Anterior cingulate cortex (tissue), 58 donors: Measurements from ENCODE around the gene INO80.

Experiments
- DNase-seq, 58 donors: peaks; one replicate each; lab custom pipeline; 2025; lab: John Stamatoyannopoulos, UW

The INO80 gene

DNA sequence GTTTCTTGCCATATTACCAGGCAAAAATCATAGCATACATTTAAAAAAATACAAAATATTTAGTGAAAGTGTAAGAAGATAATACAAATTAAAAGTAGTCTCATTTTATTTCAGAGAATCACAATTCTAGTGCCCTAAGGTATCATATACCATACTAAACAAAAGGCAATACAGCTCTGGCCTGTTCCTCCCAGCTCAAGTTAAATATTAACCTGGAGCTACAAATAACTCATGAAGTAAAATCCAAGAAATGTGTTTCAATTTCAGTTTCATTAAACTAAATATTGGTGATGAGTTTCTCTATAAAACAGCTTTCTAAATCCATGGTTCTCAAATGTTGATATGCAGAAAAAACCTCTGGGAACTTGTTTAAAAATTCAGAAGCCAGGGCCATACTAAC is 67.7 kb downstream of the INO80 start:
- no peak for DNase-seq

DNA sequence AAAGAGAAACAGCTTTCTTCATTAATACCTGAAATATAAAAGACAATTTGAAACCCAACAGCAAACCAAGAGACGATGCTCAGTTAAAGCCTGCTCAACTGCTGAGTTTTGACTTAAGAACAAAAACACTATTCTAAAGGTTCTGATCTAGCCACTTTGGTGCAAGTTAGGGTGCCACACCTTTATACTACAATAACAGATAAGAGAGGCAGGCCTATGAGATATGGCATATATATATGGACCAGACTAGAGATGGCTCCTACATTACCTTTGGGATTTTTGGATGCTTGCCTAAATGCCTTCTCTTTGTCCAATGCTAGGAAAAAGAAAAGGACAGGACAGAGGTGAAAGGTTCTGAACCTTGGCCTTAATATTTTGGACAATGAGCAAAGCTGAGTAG is 68.6 kb downstream of the INO80 start:
- DNase-seq: no peak

DNA sequence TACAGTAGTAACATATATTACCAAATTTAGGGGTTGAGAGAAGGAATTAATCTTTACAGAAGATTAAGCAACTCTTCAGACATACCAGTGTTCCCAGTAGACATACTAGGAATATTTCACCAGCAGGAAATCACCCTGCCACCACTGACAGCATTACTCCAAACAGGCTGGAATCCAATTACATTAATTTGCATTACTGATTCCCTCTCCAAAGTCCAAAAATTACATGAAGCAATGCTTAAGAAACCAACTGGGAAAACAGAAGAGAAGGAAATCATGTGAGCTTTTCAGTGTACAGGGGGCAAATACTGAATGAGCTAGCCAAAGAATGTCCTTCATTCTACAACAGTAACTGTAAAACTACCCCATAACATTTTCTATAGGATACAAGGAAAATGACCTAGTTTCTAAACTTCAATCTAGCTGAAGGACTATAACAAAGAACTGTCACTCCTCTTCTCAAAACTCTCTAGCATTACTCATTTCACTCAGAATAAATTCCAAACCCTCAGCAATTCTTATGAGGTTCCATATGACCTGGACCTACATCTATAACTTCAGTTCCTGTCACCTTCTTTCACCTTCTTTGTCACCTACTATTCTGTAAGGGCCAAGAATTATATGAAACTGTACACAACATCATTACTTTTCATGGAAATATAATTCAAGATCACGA is 72.7 kb downstream of the INO80 start:
- DNase-seq: no peak

DNA sequence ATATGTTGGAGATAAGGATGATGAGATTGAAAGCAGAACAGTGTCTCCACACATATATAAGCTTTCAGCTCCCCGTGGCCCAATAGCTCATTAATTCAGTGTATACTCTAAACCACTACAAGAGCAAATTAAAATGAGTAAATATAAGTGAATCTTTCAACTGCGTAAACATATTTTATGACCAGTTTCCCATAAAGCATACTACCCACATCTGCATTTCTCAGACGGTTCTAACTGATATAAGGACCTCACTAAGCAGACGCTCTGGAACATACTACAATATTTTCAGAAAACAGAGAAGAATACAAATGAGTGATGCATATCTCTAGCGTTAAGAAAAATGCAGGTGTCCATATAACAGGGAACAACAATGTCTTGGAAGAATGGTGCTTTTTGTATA is 73.2 kb downstream of the INO80 start:
- DNase-seq: no peak

GRCh38 chr15:41039121-41039520 is 77.0 kb downstream of the INO80 start:
- no peak for DNase-seq

DNA sequence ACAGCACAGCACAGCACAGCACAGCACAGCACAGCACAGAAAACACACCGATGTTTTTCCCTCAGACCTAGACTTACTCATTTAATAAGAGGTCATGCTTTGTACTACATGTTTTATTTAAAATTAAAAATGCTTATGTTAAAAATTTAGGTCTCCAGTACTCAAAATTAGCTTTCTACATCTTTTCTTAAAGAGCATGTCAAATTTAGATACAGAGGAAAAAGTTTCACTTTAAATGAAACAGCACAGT is 84.1 kb downstream of the INO80 start:
- no peak for DNase-seq

- DNase-seq: no peak
These were observed 84.6 kb downstream of the INO80 start for GRCh38 chr15:41031232-41032078.

- DNase-seq: no peak
These were observed 87.2 kb downstream of the INO80 start for GRCh38 chr15:41028853-41029252.

DNA sequence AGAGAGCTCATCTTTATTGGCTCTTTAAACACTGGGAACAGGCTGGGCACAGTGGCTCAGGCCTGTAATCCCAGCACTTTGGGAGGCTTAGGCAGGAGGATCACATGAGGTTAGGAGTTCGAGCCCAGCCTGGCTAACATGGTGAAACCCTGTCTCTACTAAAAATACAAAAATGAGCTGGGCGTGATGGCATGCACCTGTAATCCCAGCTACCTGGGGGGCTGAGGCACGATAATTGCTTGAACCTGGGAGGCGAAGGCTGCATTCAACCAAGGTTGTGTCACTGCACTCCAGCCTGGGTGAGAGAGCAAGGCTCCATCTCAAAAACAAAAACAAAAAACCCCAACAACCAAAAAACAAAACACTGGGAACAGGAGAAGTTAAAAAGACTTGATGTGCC is 90.7 kb downstream of the INO80 start:
- DNase-seq: no peak

GRCh38 chr15:41024885-41025284 is 91.2 kb downstream of the INO80 start:
- no peak for DNase-seq

DNA sequence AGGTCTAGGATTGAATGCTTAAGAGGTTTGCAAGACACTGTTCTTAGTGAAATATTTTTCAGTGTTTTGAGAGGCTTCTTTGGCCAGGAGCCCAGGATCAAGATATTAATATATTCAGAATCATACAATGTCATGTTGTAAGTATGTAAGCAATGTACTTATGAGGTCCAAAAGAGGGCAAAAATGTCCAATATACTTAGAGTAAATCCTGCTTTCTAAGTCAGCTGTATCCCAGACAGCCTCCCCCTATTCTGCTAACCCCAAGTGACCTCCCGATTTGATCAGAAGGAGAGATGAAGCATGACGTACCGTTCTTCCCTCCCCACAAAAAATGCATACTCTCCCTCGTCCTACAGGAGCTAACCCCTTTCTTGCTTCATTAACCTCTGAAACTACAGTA is 91.9 kb downstream of the INO80 start:
- no peak for DNase-seq

DNA sequence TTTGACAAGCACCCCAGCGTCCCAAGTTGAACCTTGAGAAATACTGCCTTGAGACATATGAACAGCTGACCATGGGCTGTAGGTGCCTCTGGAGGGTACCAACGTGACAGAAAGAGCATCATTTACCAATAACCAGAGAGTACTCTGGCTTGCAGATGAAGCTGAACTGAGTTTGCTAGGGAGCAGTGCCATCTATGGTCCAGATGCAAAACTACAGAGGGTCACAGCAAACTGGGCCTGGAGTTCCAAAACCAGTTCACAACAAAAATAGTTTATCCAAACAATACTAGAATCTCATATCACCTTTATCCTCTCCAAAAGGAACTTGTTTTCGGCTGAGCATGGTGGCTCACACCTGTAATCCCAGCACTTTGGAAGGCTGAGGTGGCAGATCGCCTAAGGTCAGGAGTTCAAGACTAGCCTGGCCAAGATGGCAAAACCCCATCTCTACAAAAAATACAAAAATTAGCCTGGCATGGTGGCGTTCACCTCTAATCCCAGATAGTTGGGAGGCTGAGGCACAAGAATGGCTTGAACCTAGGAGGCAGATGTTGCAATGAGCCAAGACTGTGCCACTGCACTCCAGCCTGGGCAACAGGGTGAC is 93.5 kb downstream of the INO80 start:
- peak in 30 of 58 donors; percentile 2 to 37 (median 11) for DNase-seq

DNA sequence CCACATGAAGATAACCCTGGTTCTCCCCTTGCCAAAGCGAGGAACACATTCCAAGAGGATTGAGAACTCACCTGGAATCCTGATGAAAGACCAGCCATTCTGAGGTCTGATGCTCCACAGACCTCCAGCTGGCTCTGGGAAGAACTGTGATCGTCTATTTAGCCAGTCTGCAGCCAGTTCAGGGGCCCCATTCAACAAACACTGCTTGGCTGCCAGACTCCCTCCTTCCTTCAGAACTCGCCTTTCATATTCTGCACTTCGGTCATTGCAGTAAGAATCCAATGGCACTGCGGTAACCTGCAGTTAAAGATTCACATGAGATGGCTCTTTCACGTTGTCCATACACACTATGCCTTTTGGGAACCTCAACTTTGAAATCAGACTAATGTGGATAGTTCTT is 95.3 kb downstream of the INO80 start:
- DNase-seq: no peak

- no peak for DNase-seq
These were observed 95.8 kb downstream of the INO80 start for GRCh38 chr15:41020311-41020710.

DNA sequence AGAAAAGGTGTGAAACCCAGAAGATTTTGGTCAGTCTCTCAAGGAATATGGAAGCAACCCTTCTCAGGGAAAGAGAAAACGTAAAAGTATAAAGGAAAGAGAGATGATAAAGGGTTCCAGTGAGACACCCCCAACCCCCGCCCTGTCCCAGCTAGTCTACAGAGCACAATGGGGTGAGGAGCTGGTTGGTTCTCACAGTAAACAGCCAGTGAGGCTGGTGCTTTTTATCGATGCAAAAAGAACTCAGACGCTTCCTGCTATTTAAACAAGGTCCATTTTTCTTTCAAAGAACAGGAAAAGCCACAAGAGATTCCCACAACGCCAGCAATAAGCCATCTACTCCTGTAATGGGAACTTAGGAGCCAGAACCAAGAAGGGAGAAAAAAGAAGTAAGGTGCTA is 96.9 kb downstream of the INO80 start:
- DNase-seq: peak in 1 of 58 donors; percentile 3

DNA sequence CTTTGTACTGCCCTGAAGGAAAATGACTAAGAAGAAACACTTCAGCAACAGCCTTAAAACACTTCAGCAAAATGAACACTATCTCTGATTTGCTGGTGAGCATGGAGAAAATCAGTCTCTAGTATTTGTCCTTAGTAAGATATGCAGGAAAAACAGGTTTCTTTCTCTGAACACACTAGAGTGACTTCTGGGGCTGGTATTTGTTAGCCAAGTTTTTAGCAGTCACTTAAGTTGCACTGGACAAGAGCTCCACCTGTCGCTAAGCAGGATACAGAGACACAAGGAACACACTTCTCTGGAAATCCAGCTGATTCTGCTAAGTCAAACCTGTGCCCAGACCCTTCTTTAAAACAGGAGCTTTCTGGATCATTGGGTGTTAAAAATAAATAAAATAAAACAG is 97.5 kb downstream of the INO80 start:
- DNase-seq: peak in 3 of 58 donors; percentile 2 to 30 (median 4)

DNA sequence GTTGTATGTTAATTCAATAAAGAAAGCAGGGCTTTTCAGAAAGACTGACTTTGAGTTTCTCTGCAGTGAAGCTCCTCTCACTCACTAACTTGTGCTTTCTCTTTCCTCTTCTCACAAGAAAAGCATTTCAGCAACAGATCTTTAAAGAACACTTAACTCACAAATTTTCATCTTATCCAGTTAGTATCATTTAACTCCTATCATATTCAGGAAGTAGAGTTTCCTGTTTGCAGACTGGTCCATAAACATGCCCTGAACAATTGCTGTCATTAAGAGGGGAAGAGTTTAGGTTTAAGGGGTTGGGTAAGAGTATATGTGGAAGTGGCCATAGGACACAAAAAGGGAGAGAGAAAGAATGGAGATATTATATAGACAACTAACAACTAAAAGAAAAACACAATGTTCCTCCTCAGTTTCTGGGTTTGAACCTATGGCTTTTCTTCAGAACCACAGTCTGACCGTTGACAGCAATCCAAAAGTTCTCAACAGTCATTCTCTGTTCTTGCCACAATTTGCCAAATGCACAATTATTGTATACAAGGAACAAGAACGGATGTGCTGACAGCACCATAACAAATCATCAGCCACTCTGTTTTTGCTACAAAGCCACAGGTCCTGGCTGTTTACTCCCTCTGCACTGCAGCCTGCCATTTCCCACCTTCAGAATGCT is 98.9 kb downstream of the INO80 start:
- no peak for DNase-seq

- DNase-seq: no peak
These were observed 102.2 kb downstream of the INO80 start for GRCh38 chr15:41013691-41014414.

- no peak for DNase-seq
These were observed 104.8 kb downstream of the INO80 start for GRCh38 chr15:41011055-41011815.

- DNase-seq: no peak
These were observed 105.7 kb downstream of the INO80 start for GRCh38 chr15:41010345-41010744.
